Stimulated activated CD8-positive, alpha-beta memory T cell treated with anti-CD3 and anti-CD28 coated beads, Interleukin-15, amount 100 ng/mL, for 4 hours (primary cell): ENCODE measurements around the gene LPIN1.

Experiments
- DNase-seq, 2 donors: peaks; one replicate each; pipeline ENCODE4 v3.0.0-alpha.2; 2020; ENCODE audit warnings: low read depth in 2 of 2

Gene LPIN1

GRCh38 chr2:11762799-11763461 lies 16.5 kb downstream of the LPIN1 start:
- no peak for DNase-seq

DNA sequence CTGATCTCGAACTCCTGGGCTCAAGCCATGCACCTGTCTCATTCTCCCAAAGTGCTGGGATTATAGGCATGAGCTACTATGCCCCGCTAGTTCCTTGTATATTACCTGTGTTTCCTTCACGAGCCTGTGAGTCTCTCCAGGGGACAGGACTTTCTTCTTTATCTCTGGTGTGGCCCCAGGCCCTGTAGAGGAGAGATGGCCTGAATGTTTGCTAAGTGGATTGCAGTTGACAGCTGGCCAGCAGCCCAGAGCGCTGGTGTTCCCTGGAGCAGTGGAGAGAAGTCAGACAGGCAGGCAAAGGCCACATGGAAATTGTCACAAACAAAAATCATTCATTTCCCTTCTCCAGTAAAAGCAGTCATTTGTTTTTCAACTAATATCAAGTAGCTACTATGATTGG lies 17.9 kb downstream of the LPIN1 start:
- no peak for DNase-seq

GRCh38 chr2:11764920-11765319 lies 18.5 kb downstream of the LPIN1 start:
- no peak for DNase-seq

DNA sequence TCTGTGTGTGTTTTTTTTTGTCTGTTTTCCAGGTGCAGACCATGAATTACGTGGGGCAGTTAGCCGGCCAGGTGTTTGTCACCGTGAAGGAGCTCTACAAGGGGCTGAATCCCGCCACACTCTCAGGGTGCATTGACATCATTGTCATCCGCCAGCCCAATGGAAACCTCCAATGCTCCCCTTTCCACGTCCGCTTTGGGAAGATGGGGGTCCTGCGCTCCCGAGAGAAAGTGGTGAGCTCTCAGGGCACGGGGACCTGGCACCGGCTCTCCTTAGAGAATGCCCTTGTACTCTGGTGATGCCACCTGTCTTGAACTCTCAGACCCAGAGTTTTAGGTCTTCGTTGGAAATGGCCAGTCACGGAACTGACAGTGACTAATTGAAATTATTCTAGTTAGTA lies 19.1 kb downstream of the LPIN1 start:
- no peak for DNase-seq

- no peak for DNase-seq
Observed at GRCh38 chr2:11766016-11766415, 19.6 kb downstream of the LPIN1 start.

- no peak for DNase-seq
Observed at GRCh38 chr2:11767779-11768178, 21.3 kb downstream of the LPIN1 start.

- no peak for DNase-seq
Observed at GRCh38 chr2:11768946-11769345, 22.5 kb downstream of the LPIN1 start.

- DNase-seq, result no peak
Observed at GRCh38 chr2:11769516-11769915, 23.1 kb downstream of the LPIN1 start.

DNA sequence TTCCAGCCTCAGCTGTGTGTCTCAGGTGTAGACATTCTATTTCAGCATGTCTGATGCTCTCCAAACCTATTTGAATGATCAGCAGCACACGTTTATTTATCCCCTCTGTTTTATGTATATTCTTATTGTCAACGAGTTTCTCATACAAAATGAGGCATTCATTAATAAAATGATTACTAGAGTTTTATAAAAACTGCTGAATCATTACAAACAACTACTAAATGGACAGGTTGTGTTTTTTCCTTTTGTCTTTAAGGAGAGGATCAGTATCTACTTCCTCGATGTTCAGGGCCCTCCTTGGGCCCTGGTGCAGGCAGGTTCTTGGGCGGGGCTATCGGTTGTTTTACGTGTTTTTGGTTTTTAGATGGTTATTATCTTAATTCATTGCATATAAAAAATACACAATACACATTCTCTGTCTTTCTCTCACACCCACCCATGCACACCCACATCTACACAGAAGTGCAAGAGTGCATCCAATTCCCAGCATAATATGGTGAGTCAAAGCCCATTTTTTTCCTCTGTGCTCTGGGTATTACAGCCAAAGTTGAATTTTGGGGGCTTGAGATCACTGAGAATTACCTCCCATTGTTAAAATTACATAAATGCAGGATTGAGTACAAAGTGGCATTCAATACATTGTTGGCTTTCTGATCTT lies 24.2 kb downstream of the LPIN1 start:
- no peak for DNase-seq

GRCh38 chr2:11771971-11772615 lies 25.7 kb downstream of the LPIN1 start:
- no peak for DNase-seq

- DNase-seq, result no peak
Observed at GRCh38 chr2:11773111-11773510, 26.7 kb downstream of the LPIN1 start.

- DNase-seq, result no peak
Observed at GRCh38 chr2:11773747-11774525, 27.5 kb downstream of the LPIN1 start.

DNA sequence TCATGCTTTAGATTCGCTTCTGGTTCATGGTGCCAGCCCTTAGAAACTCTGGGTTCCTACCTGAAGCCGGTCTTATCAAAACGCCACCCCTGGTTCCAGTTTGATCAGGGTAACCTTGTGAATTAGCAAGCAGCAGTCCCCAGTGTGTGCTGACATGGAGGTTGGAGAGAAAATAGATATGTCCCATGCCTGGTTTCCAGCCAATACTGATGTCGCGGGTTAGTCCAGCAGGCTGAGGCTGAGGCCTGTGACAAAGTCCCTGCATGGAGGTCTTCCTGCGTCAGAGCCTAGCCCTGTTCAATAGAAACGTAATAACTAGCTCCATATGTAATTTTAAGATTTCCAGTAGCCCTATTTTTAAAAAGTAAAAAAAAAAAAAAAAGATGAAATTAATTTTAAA lies 28.2 kb downstream of the LPIN1 start:
- no peak for DNase-seq

DNA sequence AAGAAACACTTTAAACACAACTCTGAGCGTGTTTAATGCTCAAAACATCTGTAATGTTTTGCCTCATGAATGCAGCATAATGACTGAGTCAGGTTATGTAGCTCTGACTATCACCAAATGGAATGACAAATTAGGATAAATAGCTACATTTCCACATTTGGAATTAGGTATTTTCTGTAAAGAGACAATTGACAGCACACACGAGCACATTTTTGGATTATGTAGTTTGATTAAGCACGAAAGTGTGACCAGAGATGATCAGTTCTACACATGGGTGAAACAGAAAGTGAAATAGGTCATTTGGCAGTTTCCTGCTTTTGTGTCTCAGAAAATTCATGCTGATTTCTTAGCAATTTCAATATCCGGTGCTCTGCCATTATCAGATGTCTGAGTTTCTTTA lies 29.0 kb downstream of the LPIN1 start:
- no peak for DNase-seq

DNA sequence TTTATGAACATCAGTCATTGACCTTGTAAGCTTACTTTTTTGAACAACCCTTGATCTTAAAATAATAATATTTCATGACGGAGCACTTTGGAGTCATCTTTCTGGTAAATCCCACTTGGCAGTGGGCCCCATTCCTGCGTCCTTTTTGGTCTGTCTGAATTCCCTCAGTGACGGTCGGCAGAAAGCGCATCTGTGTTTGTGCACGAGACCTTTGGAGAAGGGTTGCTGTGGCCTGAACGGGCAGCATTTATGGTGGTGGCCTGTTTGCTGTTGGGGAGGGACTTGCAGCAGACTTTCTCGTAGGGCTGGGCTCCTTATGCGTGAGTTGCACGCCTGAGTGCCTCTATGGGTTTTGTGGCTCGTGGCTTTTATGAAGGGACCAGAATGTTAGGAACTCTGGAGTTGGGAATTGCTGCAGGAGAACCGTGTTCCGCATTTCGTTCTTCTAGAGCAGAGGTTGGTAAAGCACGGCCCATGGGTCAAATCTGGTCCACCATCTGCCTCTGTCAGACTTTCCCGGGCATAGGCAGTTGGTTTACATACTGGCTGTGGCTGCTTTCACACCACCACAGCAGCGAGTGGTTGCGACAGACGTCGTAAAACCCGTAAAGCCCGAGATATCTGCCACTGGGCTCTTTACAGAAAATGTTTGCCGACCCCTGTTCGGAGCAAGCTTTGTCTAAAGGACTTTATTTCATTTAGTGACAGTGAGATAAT lies 30.8 kb downstream of the LPIN1 start:
- DNase-seq, result no peak

GRCh38 chr2:11777886-11778415 lies 31.5 kb downstream of the LPIN1 start:
- DNase-seq, result no peak

GRCh38 chr2:11778416-11778815 lies 32.0 kb downstream of the LPIN1 start:
- DNase-seq, result no peak

DNA sequence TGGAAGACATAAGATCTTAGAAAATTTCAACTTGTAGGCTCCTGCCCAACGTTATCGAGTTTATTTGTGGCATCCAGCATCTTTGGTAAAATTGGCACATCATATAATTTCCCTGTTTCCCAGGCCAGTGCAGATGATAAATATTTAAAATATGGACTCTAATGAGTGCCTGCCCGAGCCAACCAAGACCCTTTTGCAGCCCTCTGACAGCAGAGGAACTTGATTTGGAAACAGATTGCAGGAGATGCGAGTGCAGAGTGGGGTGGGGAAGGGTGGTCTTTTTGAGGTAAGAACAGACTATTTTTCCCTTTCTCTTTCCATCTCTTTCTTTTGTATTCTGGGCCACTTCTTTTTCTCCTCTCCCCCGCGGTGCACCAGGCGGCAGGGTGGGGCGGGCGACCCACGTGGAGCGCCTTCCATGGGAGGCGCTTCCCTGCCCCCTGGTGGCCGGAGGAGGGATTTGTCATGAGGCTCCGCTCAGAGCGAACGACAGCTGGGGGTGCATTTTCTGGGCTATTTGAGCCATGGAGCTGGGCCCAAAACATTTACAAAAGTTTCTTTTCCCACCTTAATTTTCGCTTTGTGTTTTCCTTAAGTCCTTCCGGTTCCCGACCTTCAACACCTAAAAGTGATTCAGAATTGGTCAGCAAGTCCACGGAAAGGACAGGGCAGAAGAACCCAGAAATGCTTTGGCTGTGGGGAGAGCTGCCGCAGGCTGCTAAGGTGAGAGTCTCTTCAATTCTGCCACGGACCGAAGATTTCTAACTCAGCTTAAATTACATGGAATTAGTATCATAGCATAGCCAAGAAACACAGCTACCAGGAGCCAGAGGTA lies 32.7 kb downstream of the LPIN1 start:
- DNase-seq, result peak; percentile 65 to 74

DNA sequence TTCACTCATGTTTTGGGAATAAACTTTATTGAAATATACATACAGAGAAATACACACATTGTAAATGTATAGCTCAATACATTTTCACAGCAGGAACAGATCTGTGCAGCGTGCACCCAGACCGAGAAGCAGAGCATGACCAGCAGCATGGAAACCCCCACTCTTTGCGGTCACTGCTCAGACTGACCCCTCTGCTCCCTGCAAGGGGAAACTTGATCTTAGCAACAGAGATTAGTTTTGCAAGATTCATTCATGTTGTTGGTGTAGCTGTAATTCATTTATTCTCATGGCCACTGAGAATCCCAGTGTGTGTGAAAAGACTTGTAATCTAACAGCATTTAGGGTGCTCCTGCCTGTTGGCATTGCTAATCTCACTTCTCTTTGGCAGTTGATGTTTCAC lies 35.2 kb downstream of the LPIN1 start:
- DNase-seq, result no peak

GRCh38 chr2:11784280-11784679 lies 37.8 kb downstream of the LPIN1 start:
- no peak for DNase-seq
